ENCODE results near the gene MUC6.

Gene MUC6

GRCh38 chr11:1073261-1073724, 36.8 kb upstream of the MUC6 start:
- DNase-seq (ENCODE audit: low read depth in 2 of 2): no peak

- no peak for DNase-seq (ENCODE audit: low read depth in 2 of 2)
Observed at GRCh38 chr11:1072821-1073231, 36.3 kb upstream of the MUC6 start.

DNA sequence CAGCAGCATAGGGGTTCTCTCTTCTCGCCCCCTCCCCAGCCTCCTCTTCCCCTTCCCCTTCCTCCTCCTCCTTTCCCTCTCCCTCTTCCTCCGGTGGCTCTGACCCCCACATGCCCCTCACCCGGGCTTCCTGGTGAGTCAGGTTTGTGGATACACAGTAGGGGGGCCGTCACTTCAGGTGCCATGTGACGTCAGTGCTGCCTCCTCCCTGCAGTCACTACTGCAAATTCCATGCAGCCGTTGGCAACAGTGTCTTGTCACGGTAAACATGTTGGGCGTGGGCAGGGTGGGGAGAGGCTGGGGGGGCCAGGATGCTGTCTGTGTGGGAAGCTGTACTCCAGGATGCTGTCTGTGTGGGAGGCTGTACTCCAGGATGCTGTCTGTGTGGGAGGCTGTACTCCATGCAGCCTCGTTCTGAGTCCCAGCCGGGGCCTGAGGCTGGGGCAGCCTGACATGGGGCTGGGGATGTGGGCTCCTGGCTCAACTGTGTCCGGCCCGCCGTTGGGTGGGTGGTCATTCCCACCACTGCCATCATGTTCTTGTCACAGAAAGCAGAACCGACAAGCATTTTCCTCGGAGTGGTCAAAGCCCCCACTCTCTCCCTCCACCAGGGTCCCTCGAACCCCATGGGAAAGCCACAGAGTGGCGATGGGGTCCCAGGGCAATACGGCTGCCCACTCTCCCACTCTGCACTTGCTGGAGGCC, 35.8 kb upstream of the MUC6 start:
- DNase-seq (ENCODE audit: low read depth in 2 of 2): no peak

- DNase-seq (ENCODE audit: low read depth in 2 of 2): no peak
Observed at GRCh38 chr11:1071571-1072115, 35.1 kb upstream of the MUC6 start.

DNA sequence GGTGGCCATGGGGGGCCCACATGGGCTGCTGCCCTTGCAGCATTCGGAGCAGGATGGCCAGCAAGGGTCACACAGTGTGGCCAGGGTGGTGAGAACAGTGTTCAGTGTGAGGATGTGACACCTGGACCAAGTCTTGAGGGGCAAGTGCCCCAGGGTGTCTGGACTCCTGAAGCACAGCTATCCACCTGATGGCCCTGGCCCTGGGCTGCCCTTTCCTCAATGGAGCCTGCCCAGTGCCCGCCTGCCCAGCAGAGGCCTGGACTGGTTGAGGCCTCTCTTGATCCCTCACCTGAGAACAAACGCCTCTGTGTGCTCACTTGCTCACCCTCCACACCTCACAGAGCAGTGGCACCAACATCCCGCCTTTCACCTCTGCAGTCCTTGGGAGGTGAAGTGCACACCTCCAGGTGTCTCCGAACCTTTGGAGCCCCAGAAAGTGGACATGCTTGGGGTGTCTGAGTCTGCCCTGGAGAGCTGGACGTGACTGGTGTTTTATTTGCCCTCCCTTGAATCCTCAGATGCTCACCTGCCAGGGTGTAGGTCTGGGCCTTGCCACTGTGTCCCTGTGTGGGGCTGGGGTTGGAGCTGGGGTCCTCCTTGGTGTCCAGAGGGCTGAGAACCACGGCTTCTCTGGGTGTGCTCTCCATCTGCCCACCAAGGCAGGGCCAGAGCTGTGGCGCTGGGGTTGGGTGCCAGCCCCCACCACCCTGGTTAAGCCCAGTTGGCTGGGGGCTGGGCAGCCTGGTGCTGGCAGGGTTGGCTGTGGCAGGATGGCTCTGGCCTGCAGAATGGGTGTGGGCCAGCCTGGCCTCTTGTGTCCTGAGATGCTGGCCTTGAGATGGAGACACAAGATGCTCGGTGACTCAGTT, 34.3 kb upstream of the MUC6 start:
- no peak for DNase-seq (ENCODE audit: low read depth in 2 of 2)

DNA sequence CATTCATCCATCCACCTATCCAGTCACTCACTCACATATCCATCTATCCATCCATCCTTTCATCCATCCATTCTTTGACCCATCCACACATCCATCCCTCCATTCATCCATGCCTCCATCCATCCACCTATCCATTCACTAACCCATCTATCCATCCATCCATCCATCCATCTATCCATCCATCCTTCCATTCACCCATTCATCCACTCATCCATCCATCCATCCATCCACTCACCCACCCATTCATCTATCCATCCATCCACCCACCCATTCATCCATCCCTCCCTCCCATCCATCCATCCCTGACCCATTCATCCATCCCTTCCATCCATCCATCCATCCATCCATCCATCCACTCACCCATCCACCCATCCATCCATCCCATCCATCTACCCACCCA, 33.2 kb upstream of the MUC6 start:
- DNase-seq (ENCODE audit: low read depth in 2 of 2): no peak

DNA sequence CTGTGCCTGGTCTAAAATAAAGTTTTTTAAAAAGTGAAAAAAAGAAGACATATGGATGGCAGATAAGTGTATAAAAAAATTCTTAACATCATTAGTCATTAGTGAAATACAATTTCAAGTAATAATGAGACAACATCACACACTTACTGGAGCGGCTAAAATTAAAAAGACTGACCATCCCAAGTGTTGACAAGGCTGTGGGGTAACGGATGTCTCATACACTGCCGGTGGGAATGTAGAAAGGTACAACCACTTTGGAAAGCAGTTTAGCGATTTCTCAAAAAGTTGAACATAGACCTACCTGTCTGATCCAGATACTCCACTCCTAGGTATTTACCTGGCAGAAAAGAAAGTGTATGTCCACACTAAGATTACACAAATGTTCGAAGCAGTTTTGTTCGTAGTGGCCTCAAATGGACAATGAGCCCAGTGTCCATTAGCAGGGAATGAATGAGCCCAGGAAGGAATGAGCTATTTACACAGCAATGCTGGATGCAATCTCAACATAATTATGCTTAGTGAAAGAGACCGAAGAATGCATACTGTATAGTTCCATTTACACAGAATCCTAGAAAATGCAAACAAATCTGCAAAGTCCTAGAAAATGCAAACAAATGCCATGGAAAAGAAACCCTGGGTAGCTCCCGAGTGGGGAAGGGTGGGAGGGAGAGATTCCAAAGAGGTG, 31.4 kb upstream of the MUC6 start:
- no peak for DNase-seq (ENCODE audit: low read depth in 2 of 2)

- no peak for DNase-seq (ENCODE audit: low read depth in 2 of 2)
Observed at GRCh38 chr11:1064167-1064566, 27.6 kb upstream of the MUC6 start.

DNA sequence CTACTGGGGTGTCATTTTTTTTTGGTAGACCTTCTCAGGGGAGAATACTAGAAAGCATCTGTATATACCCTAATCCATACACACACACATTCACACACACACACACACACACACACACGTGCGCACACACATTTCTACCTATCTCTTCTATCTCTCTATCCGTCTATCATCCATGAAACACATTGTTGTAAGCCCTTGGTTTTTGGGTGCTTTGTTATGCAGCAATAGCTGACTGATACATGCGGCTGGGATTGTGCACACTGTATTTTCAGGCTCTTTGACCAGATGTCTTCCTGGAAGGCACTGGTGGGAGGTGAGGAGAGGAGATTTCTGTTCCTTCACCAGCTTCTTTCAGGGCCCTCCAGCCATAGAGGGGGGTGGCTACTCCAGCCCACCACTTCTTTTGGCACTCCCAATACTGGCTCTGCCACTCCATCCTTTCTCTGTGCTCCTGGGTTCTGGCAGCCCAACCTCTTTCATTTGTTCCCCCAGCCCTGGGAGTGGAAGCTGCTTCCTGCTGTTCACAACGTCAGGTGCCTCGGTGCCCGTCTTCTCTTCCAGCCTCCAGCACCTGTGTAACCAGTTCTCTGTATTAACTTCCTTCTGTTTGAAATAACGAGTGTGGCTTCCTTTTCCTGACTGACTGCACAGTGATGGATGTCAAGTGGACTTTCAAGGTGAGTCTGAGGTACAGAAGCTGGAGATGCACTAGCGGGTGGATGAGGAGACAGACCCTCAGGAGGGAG, 25.7 kb upstream of the MUC6 start:
- no peak for DNase-seq (ENCODE audit: low read depth in 2 of 2)

DNA sequence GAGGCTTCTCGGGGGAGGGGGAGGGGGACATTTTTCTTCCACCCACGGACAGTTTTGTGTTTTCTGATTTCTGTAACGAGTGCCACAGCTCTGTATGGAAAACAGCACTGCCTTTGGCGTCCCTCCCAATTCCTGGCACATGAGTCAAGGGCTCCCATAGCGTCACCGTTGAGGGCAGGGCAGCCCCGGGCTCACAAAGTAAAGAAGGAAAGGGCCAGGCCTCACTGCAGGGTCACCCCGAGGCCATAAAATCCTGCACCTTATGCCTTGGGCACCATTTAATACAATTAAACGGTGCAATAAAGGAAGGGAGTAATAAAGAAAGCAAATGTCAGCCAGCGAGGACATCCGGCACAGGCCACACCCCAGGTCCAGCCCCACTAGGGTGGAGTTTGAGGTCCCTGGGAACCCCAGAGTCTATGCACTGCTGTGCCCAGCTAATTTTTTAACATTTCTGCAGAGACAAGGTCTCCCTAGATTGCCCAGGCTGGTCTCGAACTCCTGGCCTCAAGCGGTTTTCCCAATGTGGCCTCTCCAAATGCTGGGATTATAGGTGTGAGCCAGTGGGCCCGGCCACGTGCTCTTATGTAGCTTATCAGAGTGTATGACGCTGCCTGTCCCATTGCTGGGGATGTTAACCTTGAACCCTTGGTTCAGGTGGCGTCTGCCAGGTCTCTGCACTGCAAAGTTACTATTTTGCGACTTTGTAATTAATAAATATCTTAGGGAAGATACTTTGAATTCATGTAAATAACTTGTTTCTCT, 24.5 kb upstream of the MUC6 start:
- no peak for DNase-seq (ENCODE audit: low read depth in 2 of 2)

GRCh38 chr11:1060410-1060809, 23.9 kb upstream of the MUC6 start:
- DNase-seq (ENCODE audit: low read depth in 2 of 2): no peak

DNA sequence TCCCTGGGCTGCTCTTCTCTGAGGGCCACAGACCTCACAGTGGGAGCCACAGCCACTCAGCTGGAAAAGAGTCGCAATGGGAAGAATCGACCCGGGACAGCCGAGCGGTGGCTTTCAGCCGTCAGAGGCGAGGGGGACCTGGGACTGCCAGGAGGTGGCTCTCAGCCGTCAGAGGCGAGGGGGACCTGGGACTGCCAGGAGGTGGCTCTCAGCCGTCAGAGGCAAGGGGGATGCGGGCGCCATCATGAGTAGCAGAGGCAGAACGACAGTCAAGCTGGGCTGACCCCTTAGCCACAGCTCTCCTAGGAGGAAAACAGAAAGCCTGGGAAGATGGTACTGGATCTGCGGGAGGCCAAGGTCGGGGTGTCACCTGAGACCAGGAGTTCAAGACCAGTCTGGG, 23.2 kb upstream of the MUC6 start:
- no peak for DNase-seq (ENCODE audit: low read depth in 2 of 2)

- DNase-seq (ENCODE audit: low read depth in 2 of 2): no peak
Observed at GRCh38 chr11:1057806-1058205, 21.3 kb upstream of the MUC6 start.

DNA sequence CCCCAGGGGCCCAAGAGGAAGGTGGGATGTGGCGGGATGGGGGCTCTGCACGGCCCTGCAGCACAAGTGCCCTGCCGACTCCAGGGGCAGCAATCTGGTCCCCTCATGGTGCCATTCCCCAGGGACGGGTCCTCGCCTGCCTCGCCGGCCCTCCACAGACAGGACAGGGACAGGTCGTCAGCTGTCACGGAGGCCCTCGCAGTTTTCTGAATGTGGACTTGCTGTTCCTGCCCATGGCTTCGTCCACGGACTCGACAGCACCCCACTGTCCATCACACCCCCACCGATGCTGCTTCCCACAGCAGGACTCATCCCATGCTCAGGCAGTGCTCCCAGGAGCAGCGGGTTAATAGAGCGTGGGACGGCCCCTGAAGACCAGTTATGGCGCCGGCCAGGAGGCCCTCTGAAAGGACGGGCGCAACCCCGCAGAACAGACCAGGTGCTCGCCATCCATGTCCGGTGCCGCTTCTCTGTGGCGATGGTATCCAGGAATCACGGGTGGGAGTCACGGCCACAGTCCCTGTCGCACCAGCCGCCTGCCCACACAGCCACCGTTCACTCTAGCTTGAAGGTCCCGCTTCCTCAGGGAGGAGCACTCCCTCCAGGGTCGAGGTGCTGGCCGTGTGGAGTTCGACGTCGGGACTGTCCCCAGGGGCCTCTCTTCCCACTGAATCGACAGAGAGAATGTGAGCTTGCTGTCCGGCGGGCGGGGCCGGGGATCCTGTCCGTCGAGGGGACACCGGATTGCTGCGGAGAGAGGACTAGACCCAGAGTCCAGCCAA, 19.7 kb upstream of the MUC6 start:
- no peak for DNase-seq (ENCODE audit: low read depth in 2 of 2)

DNA sequence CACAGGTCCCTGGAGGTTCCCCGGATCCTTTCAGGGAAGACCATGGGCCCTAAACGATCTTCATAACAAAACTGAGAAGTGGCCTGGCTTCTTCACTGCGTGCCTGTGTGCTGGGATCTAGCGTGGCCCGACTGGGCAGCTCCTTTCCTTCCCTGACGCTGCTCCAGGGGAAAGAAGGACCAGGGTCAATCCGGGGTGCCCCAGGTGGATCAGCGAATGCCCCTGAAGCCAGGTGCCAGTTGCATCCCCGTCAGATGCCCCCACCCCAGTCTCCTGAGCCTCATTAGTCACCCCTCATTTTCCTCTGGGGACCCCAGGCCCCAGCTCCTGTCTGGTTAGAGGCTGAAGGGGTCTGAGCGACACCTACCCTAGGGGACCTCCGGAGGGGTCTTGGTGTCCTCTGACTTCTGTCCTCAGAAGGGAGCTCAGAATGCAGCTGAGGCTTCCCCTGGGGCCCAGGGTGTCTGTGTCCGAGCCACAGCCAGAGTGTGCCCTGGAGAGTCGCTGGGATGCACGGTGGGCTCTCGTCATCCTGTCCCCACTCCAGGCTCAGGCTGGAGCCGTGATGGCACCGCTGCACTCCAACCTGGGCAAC, 18.7 kb upstream of the MUC6 start:
- DNase-seq (ENCODE audit: low read depth in 2 of 2): no peak

DNA sequence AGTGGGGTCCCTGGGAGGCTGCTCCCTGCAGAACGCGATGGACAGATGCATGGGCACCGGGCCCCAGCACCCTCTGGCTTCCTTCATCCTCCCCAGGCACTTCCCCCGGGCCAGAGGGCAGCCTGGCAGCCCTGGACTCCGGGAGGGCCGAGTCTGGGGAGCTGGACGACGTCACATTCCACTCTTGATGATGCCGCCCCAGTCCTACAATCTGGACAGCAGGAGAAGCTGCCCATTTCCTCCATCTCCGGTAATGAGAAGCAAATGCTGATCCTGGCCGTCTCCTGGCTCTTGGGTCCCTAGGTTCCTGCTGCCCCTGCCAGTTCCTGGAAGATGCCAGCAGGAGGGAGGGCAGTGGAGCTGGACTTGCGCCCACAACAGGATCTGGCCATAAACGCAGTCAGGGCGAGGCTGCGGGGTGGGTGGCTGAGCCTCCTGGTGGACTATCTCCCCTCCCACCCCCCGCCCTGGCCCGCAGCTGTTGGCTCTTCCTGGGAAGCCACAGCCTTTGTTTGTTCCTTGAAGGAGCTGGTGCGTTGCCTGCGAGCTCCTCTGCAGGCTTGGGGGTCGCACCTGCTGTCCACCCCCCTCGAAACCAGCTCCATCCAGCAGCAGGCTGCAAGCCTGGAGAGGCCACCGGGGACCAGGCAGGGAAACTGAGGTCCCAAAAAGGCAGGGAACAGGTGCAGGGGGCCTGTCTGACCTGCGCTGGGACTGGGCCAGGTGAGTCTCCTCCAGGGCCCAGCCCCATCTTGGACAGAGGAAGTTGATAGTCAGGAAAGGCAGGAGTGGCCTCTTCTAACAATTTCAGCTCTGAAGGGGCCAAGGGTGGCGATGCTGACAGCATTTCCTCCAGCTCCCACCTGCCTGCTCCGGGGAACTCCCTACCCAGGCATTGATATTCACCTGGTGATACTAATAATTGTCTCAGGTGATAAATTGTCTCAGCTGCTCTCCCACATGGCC, 17.9 kb upstream of the MUC6 start:
- no peak for DNase-seq (ENCODE audit: low read depth in 2 of 2)

GRCh38 chr11:1053121-1053901, 16.8 kb upstream of the MUC6 start:
- no peak for DNase-seq (ENCODE audit: low read depth in 2 of 2)

All from stimulated activated CD4-positive, alpha-beta T cell treated with anti-CD3 and anti-CD28 coated beads, Interleukin-1b, Interleukin-23, amount 100 ng/mL, for 4 hours (primary cell).